ENCODE measurements around the gene ERFE.

Gene ERFE

GRCh38 chr2:238126338-238126737 is 32.4 kb upstream of the ERFE start:
- DNase-seq (ENCODE audit: low read depth in 2 of 2): no peak

- DNase-seq (ENCODE audit: low read depth in 2 of 2): no peak
Measured at GRCh38 chr2:238126775-238127164, 32.0 kb upstream of the ERFE start.

GRCh38 chr2:238127165-238128060 is 31.4 kb upstream of the ERFE start:
- no peak for DNase-seq (ENCODE audit: low read depth in 2 of 2)

- DNase-seq (ENCODE audit: low read depth in 2 of 2): no peak
Measured at GRCh38 chr2:238128061-238128440, 30.7 kb upstream of the ERFE start.

GRCh38 chr2:238128534-238129001 is 30.2 kb upstream of the ERFE start:
- DNase-seq (ENCODE audit: low read depth in 2 of 2): no peak

- no peak for DNase-seq (ENCODE audit: low read depth in 2 of 2)
Measured at GRCh38 chr2:238129166-238130010, 29.4 kb upstream of the ERFE start.

- no peak for DNase-seq (ENCODE audit: low read depth in 2 of 2)
Measured at GRCh38 chr2:238130111-238130695, 28.6 kb upstream of the ERFE start.

GRCh38 chr2:238130696-238131628 is 27.8 kb upstream of the ERFE start:
- no peak for DNase-seq (ENCODE audit: low read depth in 2 of 2)

GRCh38 chr2:238131761-238132462 is 26.9 kb upstream of the ERFE start:
- DNase-seq (ENCODE audit: low read depth in 2 of 2): no peak

- DNase-seq (ENCODE audit: low read depth in 2 of 2): no peak
Measured at GRCh38 chr2:238132463-238133450, 26.0 kb upstream of the ERFE start.

- no peak for DNase-seq (ENCODE audit: low read depth in 2 of 2)
Measured at GRCh38 chr2:238133499-238134392, 25.0 kb upstream of the ERFE start.

GRCh38 chr2:238134393-238134785 is 24.4 kb upstream of the ERFE start:
- DNase-seq (ENCODE audit: low read depth in 2 of 2): no peak

GRCh38 chr2:238135601-238136150 is 23.1 kb upstream of the ERFE start:
- DNase-seq (ENCODE audit: low read depth in 2 of 2): no peak

- no peak for DNase-seq (ENCODE audit: low read depth in 2 of 2)
Measured at GRCh38 chr2:238136820-238137537, 21.8 kb upstream of the ERFE start.

GRCh38 chr2:238137885-238138284 is 20.9 kb upstream of the ERFE start:
- no peak for DNase-seq (ENCODE audit: low read depth in 2 of 2)

- no peak for DNase-seq (ENCODE audit: low read depth in 2 of 2)
Measured at GRCh38 chr2:238138331-238139195, 20.2 kb upstream of the ERFE start, which contains the start of gene KLHL30. TSS of gene KLHL30 (plus strand) at chr2:238138668. CDS start at chr2:238140755, 2,087 bp downstream.

All from stimulated activated CD8-positive, alpha-beta memory T cell treated with anti-CD3 and anti-CD28 coated beads, Interleukin-15, amount 100 ng/mL, for 4 hours (primary cell).